Panc1 (cell line): Measurements from ENCODE around the gene C9. TPM values are rescaled to one million over a fixed set of nuclear protein-coding genes. Genes with fewer than 3 reads are reported as not detected.

ENCODE experiments used
- ATAC-seq: fragments of 200-7000 bp; cut with Tn5 transposase; 2 replicates; pipeline ENCODE4 v1.9.1; 2020; ENCODE audit warnings: mild to moderate bottlenecking, moderate library complexity
- BruUV-seq: library from RNA; stranded (reverse); fragments of 400-500 nt; replicated peaks from 2 replicates; lab custom pipeline; 2021; lab: Mats Ljungman, UMichigan
- CTCF ChIA-PET: fragments of 300-600 bp; sonication (Branson Sonifier 250); formaldehyde crosslinking; loops from one replicate; lab custom pipeline; 2022; ENCODE audit warnings: antibody characterized with exemption; lab: Charles Lee
- POLR2A ChIA-PET: fragments of 300-600 bp; sonication (Branson Sonifier 250); formaldehyde crosslinking; loops from one replicate; lab custom pipeline; 2022; ENCODE audit warnings: antibody characterized with exemption; lab: Charles Lee
- DNase-seq: peaks from one replicate; pipeline ENCODE4 v3.0.0-alpha.2; 2010; ENCODE audit warnings: low read depth, low spot score
- H3K27ac ChIP-seq: 2 replicates; pipeline ENCODE4 v1.5.1; 2011; ENCODE audit warnings: mild to moderate bottlenecking, low read length, inconsistent platforms
- H3K27me3 ChIP-seq: fragments of 200-500 bp; sonication (Bioruptor generic); 2 replicates; pipeline ENCODE4 v1.6.0; 2014; ENCODE audit warnings: low read length, inconsistent platforms; ENCODE audit not compliant: control insufficient read depth, insufficient read depth
- H3K36me3 ChIP-seq: fragments of 200-500 bp; sonication (Bioruptor generic); 2 replicates; pipeline ENCODE4 v1.5.1; 2014; ENCODE audit warnings: inconsistent platforms, mild to moderate bottlenecking, low read length, moderate library complexity; ENCODE audit not compliant: control insufficient read depth, insufficient read depth
- H3K4me1 ChIP-seq: 2 replicates; pipeline ENCODE4 v1.5.1; 2011; ENCODE audit warnings: inconsistent platforms, mild to moderate bottlenecking, low read length, moderate library complexity; ENCODE audit not compliant: control insufficient read depth, insufficient read depth
- H3K4me3 ChIP-seq, 2 experiments: 2 replicates each; pipeline ENCODE4 v1.5.1; 2011 to 2012; ENCODE audit warnings: low read depth in 2 of 2, low read length in 2 of 2, mild to moderate bottlenecking in 2 of 2, inconsistent platforms in 1 of 2, moderate library complexity in 1 of 2
- H3K9me3 ChIP-seq: fragments of 200-500 bp; sonication (Bioruptor generic); 2 replicates; pipeline ENCODE4 v1.5.1; 2014; ENCODE audit warnings: low read depth, mild to moderate bottlenecking, inconsistent platforms, low read length, moderate library complexity; ENCODE audit not compliant: control insufficient read depth, insufficient read depth
- POLR2AphosphoS5 ChIP-seq: IDR thresholded peaks from 2 replicates; pipeline ENCODE4 v1.6.1; 2012; ENCODE audit warnings: mild to moderate bottlenecking, low read depth, low read length, moderate library complexity
- SIN3A ChIP-seq: IDR thresholded peaks from 2 replicates; pipeline ENCODE4 v1.6.1; 2012; ENCODE audit warnings: low read depth, mild to moderate bottlenecking, low read length, moderate library complexity, borderline replicate concordance; ENCODE audit not compliant: insufficient read depth
- TCF7L2 ChIP-seq: IDR thresholded peaks from 2 replicates; pipeline ENCODE4 v1.6.1; 2011; ENCODE audit warnings: mild to moderate bottlenecking, low read depth, low read length, inconsistent platforms
- in situ Hi-C: cut with HindIII; loops from 2 replicates; pipeline ENCODE4 v1.10.0; 2016; ENCODE audit warnings: low sequenced_read_pairs, low pct_unique_long_range_greater_than_20kb
- intact Hi-C: fragments of 100-400 bp; cut with micrococcal nuclease; formaldehyde crosslinking; loops from one replicate; pipeline ENCODE4 v1.10.0; 2022; ENCODE audit not compliant: unreplicated experiment
- total RNA-seq: library from RNA; stranded (reverse); gene quantifications from one replicate; pipeline ENCODE4 v1.2.1, GENCODE V29; 2021; ENCODE audit not compliant: unreplicated experiment
- TF ChIP-seq, protein P1 (sequence below): fragments of 450-650 bp; IDR thresholded peaks from 2 replicates; pipeline ENCODE4 v1.5.1; 2017; ENCODE audit warnings: mild to moderate bottlenecking
- TF ChIP-seq, protein P2 (sequence below), 2 experiments: IDR thresholded peaks; 2 replicates each; pipeline ENCODE4 v1.6.1; 2011 to 2012; ENCODE audit warnings: low read depth in 2 of 2, control low read depth in 1 of 2, low read length in 1 of 2, mild to moderate bottlenecking in 1 of 2, moderate library complexity in 1 of 2; ENCODE audit not compliant: insufficient read depth in 1 of 2

C9 gene
- total RNA-seq, 1 experiment from 2014 or later = 0.05 TPM

- Histone ChIP-seq H3K4me3 (no peak overlapping the region), H3K36me3 (no peaks in the 10 kb centered on the region), H3K27ac (no peak overlapping the region), H3K4me1 (no peaks in the 10 kb centered on the region), H3K9me3 (no peaks in the 10 kb centered on the region), H3K27me3 (no peaks in the 10 kb centered on the region)
- intact Hi-C loops (no loop called here), in situ Hi-C loops (no loop called here)
- DNase-seq = no peak
- BruUV-seq = no TSS peak
- TF ChIP-seq POLR2AphosphoS5 (no peak), SIN3A (no peak), TCF7L2 (no peak)
- TF ChIP-seq, protein P1, sequence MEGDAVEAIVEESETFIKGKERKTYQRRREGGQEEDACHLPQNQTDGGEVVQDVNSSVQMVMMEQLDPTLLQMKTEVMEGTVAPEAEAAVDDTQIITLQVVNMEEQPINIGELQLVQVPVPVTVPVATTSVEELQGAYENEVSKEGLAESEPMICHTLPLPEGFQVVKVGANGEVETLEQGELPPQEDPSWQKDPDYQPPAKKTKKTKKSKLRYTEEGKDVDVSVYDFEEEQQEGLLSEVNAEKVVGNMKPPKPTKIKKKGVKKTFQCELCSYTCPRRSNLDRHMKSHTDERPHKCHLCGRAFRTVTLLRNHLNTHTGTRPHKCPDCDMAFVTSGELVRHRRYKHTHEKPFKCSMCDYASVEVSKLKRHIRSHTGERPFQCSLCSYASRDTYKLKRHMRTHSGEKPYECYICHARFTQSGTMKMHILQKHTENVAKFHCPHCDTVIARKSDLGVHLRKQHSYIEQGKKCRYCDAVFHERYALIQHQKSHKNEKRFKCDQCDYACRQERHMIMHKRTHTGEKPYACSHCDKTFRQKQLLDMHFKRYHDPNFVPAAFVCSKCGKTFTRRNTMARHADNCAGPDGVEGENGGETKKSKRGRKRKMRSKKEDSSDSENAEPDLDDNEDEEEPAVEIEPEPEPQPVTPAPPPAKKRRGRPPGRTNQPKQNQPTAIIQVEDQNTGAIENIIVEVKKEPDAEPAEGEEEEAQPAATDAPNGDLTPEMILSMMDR = no peak
- TF ChIP-seq, protein P2, sequence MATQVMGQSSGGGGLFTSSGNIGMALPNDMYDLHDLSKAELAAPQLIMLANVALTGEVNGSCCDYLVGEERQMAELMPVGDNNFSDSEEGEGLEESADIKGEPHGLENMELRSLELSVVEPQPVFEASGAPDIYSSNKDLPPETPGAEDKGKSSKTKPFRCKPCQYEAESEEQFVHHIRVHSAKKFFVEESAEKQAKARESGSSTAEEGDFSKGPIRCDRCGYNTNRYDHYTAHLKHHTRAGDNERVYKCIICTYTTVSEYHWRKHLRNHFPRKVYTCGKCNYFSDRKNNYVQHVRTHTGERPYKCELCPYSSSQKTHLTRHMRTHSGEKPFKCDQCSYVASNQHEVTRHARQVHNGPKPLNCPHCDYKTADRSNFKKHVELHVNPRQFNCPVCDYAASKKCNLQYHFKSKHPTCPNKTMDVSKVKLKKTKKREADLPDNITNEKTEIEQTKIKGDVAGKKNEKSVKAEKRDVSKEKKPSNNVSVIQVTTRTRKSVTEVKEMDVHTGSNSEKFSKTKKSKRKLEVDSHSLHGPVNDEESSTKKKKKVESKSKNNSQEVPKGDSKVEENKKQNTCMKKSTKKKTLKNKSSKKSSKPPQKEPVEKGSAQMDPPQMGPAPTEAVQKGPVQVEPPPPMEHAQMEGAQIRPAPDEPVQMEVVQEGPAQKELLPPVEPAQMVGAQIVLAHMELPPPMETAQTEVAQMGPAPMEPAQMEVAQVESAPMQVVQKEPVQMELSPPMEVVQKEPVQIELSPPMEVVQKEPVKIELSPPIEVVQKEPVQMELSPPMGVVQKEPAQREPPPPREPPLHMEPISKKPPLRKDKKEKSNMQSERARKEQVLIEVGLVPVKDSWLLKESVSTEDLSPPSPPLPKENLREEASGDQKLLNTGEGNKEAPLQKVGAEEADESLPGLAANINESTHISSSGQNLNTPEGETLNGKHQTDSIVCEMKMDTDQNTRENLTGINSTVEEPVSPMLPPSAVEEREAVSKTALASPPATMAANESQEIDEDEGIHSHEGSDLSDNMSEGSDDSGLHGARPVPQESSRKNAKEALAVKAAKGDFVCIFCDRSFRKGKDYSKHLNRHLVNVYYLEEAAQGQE (IDR thresholded peaks at IDR 0.05; ENCODE audit: insufficient read depth in 1 of 2, low read depth in 2 of 2, low read length in 1 of 2) = no peak
- POLR2A ChIA-PET = no interaction called here
- CTCF ChIA-PET = no interaction called here
- no peak for ATAC-seq
These were observed 108.9 kb downstream of the C9 start for GRCh38 chr5:39255406-39255805.

DNA sequence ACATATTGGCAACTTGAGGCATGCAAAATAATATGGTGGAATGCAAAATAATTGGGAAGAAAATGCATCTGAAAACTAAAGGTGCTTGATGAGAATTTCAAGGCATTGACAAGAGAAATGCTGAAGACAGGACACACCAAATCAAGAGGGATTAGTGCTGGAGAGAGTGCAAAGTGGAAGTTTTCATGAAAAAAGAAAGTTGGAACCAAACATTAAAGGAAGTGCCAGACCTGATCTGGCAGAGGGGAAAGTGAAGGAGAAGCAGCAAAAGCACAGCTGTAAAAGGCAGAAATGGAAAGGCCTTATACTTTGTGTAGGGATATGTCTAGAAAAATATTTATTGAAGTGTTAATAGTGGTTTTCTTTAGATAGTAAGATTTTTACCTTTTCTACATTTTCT, 109.6 kb downstream of the C9 start:
- DNase-seq (no peak), ATAC-seq (no peak)
- Histone ChIP-seq H3K27me3 (no peaks in the 10 kb centered on the region), H3K9me3 (no peaks in the 10 kb centered on the region), H3K4me1 (no peaks in the 10 kb centered on the region), H3K4me3 (no peak overlapping the region), H3K36me3 (no peaks in the 10 kb centered on the region), H3K27ac (no peak overlapping the region)
- intact Hi-C loops (no loop called here), in situ Hi-C loops (no loop called here)
- BruUV-seq = no TSS peak
- CTCF ChIA-PET = no interaction called here
- POLR2A ChIA-PET = no interaction called here
- TF ChIP-seq SIN3A (no peak), TCF7L2 (no peak), POLR2AphosphoS5 (no peak)
- TF ChIP-seq, protein P2 (IDR thresholded peaks at IDR 0.05; ENCODE audit: insufficient read depth in 1 of 2, low read depth in 2 of 2, low read length in 1 of 2) = no peak
- TF ChIP-seq, protein P1 = no peak
